Measurements from ENCODE around the gene COX15. TPM values are rescaled to one million over a fixed set of nuclear protein-coding genes. Genes with fewer than 3 reads are reported as not detected.
"Not testable (repeated sequence)": the region's sequence is repeated elsewhere in the genome, so short reads cannot be mapped to it uniquely, and the experiment has no call there.

The COX15 gene
- polyA plus RNA-seq, 1 experiment = 16.3 TPM

- H3K4me3 ChIP-seq (ENCODE audit: low read depth, low read length) = no peak overlapping the region
- POLR2A ChIA-PET = no interaction called here
- peaks cover 5% of the 10 kb centered on the region for H3K36me3 ChIP-seq (ENCODE audit: control insufficient read depth, insufficient read depth, low read length)
- peak; percentile 7 for DNase-seq (ENCODE audit: low read depth)
- CTCF ChIA-PET = interaction anchor here (1.4 to 1.6 kb wide), 2 partner anchors 9 to 104 kb away, joined by 5 read pairs; no protein-coding TSS in a partner anchor
- no peaks in the 10 kb centered on the region for H3K27me3 ChIP-seq (ENCODE audit: control insufficient read depth, insufficient read depth, low read length)
- no peak for TF ChIP-seq CTCF (IDR thresholded peaks at IDR 0.05; ENCODE audit: insufficient read depth, low read depth, low read length)
Observed at GRCh38 chr10:99742254-99742653, 10.3 kb upstream of the COX15 start.

GRCh38 chr10:99740933-99741559 lies 9.1 kb upstream of the COX15 start:
- no peaks in the 10 kb centered on the region for H3K27me3 ChIP-seq (ENCODE audit: control insufficient read depth, insufficient read depth, low read length)
- DNase-seq (ENCODE audit: low read depth) = no peak
- H3K4me3 ChIP-seq (ENCODE audit: low read depth, low read length) = no peak overlapping the region
- peaks cover 4% of the 10 kb centered on the region; the same call in 1 of the 2 replicates for H3K36me3 ChIP-seq (ENCODE audit: control insufficient read depth, insufficient read depth, low read length)
- POLR2A ChIA-PET = no interaction called here
- CTCF ChIA-PET = interaction anchor here (0.6 to 2.8 kb wide), 3 partner anchors 9 to 305 kb away, joined by 3 to 12 read pairs (median 6); partner anchors contain the start of genes COX15 and CUTC
- no peak for TF ChIP-seq CTCF (IDR thresholded peaks at IDR 0.05; ENCODE audit: insufficient read depth, low read depth, low read length)

- POLR2A ChIA-PET = no interaction called here
- no peak overlapping the region for H3K4me3 ChIP-seq (ENCODE audit: low read depth, low read length)
- no peaks in the 10 kb centered on the region for H3K27me3 ChIP-seq (ENCODE audit: control insufficient read depth, insufficient read depth, low read length)
- CTCF ChIA-PET = interaction anchor here (1.8 to 2.8 kb wide), 2 partner anchors 8 to 106 kb away, joined by 6 to 12 read pairs; partner anchors contain the start of genes COX15 and CUTC
- DNase-seq (ENCODE audit: low read depth) = no peak
- peaks cover 1% of the 10 kb centered on the region; the same call in 1 of the 2 replicates for H3K36me3 ChIP-seq (ENCODE audit: control insufficient read depth, insufficient read depth, low read length)
- no peak for TF ChIP-seq CTCF (IDR thresholded peaks at IDR 0.05; ENCODE audit: insufficient read depth, low read depth, low read length)
Observed at GRCh38 chr10:99740260-99740659, 8.3 kb upstream of the COX15 start.

GRCh38 chr10:99734111-99734510 lies 2.2 kb upstream of the COX15 start:
- H3K4me3 ChIP-seq (ENCODE audit: low read depth, low read length); POLR2A ChIA-PET; H3K36me3 ChIP-seq (ENCODE audit: control insufficient read depth, insufficient read depth, low read length); DNase-seq (ENCODE audit: low read depth); H3K27me3 ChIP-seq (ENCODE audit: control insufficient read depth, insufficient read depth, low read length): not testable (repeated sequence)
- CTCF ChIA-PET = interaction anchor here (1.0 to 3.5 kb wide), 3 partner anchors 112 to 312 kb away, joined by 3 to 23 read pairs (median 3); partner anchors contain the start of gene DNMBP

GRCh38 chr10:99733366-99733765 lies 1.4 kb upstream of the COX15 start:
- no peaks in the 10 kb centered on the region for H3K27me3 ChIP-seq (ENCODE audit: control insufficient read depth, insufficient read depth, low read length)
- ChIA-PET CTCF (interaction anchor here (0.6 to 3.5 kb wide), 7 partner anchors 33 to 312 kb away, joined by 3 to 23 read pairs (median 4); partner anchors contain the start of gene DNMBP), POLR2A (no interaction called here)
- H3K36me3 ChIP-seq (ENCODE audit: control insufficient read depth, insufficient read depth, low read length) = peaks cover 2% of the 10 kb centered on the region; the same call in 1 of the 2 replicates
- no peak for TF ChIP-seq CTCF (IDR thresholded peaks at IDR 0.05; ENCODE audit: insufficient read depth, low read depth, low read length)
- no peak for DNase-seq (ENCODE audit: low read depth)
- no peak overlapping the region for H3K4me3 ChIP-seq (ENCODE audit: low read depth, low read length)

Data from BJ (cell line).